Erythroblast (primary cell): ENCODE data around the gene TMEM269.

Experiments
- DNase-seq, 2 experiments: peaks; one replicate each; lab custom pipeline; 2025; lab: John Stamatoyannopoulos, UW
- GATA1 ChIP-seq: IDR thresholded peaks from 2 replicates; pipeline ENCODE4 v1.6.1; 2011; ENCODE audit warnings: low read depth, mild to moderate bottlenecking, control low read depth, low read length, moderate library complexity
- POLR2A ChIP-seq: IDR thresholded peaks from 2 replicates; pipeline ENCODE4 v1.6.1; 2011; ENCODE audit warnings: mild to moderate bottlenecking, low read length

Gene TMEM269

DNA sequence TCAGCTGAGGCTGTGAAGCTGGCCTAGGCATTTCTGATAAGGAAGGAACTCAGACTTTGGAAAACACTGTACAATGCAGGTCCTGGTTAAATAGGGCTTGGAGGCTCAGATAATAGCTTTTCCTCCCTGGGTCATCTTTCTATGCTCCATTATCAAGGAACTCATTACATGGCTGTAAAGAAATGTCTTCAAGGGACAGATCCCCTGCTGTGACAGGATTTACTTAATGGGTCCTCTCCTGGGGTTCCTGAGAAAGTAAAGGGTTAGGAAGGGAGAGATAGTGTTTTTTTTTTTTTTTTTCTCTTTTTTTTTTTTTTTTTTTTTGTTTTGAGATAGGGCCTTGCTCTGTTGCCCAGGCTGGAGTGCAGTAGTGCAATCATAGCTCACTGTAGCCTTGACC, 46.5 kb downstream of the TMEM269 start:
- TF ChIP-seq POLR2A = no peak
- no peak for TF ChIP-seq GATA1
- DNase-seq = no peak

DNA sequence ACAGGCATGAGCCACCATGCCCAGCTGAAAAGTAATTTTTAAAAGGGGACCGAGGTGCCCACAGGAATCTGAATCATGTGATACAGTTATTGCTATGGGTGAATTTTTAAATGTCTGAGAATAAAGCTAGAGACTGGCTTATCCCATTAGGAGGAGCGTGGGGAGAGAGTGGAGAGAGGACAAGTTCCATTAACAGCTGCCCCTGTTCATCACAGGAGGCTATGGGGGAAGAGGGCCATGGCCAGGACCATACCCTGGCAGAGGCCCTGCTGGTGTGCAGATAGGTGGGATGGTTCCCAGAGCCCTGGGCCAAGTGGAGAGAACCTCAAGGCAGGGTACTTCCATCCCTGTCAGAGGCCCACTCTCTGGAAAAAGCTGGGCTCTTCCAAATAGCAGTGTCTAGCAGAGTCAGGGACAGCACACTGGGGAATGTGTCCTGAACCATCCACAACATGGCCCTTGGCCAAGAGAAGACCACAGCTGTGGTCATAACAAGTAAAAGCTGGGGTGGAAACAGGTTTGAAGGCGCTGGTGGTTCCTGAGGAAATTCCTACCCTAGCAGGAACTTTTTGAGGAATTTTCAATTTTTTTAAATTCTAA, 48.0 kb downstream of the TMEM269 start:
- TF ChIP-seq GATA1 (no peak), POLR2A (no peak)
- DNase-seq = no peak

DNA sequence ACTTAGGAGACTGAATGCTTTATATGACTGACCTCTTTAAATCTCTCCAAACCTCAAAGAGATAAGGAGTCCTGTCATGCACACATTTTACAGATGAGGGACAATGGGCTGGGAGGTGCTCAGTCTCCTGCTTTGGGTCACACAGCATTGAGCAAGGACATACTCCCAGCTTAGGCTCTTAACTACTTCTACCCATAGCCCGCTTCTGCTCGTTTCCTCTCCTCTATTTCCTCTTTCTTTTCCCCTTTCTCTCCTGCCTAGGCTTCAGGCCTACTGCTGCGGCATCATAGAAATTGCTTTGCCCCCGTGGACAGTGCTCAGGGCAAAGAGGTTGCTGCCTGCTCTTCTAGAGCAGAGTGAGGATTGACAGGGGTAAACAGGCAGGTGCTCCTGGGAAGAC, 49.2 kb downstream of the TMEM269 start:
- no peak for DNase-seq
- TF ChIP-seq GATA1 (no peak), POLR2A (no peak)

DNA sequence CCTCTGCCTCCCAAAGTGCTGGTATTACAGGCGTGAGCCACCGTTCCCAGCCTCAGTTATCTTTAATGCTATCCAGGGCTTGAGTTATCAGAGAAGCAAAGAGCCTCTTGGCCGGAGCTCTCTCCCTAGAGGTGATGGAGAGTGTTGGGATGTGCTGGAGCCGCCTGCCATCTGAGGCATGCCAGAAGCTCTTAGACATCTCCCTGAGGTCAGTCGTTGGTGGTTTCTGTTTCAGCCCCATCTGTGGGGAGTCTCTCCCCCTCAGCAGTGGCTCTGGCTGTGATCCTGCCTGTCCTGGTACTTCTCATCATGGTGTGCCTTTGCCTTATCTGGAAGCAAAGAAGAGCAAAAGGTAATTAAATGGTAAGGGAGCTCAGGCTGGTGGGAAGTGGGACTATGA, 50.0 kb downstream of the TMEM269 start:
- no peak for DNase-seq
- no peak for TF ChIP-seq GATA1
- no peak for TF ChIP-seq POLR2A

DNA sequence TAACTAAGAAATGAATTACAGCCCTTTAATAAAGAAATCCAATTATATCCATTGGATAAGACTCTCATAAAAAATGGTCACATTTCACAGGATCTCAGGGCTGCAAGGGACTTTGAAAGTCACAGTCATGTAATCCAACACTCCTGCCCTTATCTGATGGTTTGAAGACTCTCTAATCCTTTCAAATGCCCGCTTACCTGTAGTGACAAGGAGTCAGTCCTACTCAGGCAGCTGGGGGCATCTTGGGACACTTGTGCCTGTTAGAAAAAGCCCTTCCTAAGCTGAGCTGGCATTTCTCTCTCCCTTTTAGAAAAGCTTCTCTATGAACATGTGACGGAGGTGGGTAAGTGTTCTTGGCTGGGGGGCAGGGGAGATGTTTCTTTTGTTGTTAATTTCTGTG, 50.6 kb downstream of the TMEM269 start:
- TF ChIP-seq GATA1 (no peak), POLR2A (no peak)
- no peak for DNase-seq

DNA sequence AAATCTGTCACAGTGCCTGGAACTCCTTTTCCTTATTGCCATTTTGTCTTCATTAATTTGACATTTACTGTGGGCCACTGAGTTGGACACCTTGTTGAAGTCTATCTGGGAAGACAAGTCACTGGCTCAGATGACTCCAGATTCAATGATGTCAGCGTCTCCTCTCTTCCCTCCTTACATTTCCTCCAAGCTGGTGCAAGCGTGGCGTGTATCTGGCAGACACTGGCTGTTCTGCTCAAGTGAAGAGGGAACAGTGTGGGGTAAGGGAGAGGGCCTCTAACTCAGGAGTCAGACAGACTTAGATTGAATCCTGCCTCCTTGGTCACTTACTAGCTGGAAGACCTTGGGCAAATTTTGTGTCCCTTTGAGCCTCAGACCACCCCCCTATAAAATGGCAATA, 52.9 kb downstream of the TMEM269 start:
- no peak for DNase-seq
- no peak for TF ChIP-seq POLR2A
- no peak for TF ChIP-seq GATA1

DNA sequence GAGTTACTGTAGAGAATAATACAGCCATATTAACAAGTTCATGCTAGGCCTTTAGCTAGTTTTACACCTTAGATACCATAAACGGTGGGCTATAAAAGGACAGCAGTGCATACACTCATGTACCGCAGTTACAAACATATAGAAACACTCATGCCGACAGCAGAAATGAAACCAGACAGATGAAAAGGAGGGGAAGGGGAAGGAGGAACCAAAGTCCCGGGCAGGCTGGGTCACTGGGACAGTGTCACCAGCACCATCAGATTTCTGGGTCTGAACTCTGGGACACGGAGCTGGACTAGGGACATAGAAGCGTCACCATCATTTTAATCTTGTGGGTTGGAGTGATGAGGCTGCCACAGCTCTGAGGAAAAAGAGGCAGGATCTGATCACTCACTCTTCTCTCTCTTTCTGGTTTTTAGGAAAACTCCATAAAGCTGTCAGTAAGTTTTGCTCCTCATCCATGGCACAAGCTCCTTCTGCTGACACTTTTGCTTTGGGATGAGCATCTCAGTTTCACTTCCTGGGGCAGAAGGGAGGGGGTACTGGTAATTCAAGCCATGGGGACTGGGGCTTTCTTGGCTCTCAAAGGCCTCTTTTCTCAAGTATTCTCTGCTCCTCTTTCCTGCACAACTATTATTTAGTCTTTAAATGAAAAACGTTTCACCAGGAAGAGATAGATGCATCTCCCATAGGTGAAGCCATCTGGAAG, 53.8 kb downstream of the TMEM269 start:
- TF ChIP-seq GATA1 (no peak), POLR2A (no peak)
- DNase-seq = no peak

DNA sequence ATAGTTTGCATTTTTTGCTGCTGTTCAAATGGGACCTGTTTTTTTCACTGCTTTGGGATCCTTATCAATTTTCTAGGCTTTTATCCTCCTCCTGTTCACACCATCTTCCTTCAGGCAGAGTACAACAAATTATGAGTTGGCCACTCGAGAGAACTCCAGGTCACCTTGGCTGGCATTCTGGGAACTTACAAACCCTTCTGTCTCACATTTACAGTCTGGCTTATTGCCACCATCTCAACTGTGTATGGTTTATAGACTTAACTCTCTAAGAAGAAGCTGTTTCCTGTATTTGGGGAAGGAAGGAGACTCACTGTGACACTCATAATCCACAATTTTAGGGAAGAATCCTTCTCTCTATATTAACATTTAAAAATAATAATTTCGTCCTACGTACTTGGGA, 56.2 kb downstream of the TMEM269 start:
- TF ChIP-seq GATA1 (no peak), POLR2A (no peak)
- DNase-seq = no peak

DNA sequence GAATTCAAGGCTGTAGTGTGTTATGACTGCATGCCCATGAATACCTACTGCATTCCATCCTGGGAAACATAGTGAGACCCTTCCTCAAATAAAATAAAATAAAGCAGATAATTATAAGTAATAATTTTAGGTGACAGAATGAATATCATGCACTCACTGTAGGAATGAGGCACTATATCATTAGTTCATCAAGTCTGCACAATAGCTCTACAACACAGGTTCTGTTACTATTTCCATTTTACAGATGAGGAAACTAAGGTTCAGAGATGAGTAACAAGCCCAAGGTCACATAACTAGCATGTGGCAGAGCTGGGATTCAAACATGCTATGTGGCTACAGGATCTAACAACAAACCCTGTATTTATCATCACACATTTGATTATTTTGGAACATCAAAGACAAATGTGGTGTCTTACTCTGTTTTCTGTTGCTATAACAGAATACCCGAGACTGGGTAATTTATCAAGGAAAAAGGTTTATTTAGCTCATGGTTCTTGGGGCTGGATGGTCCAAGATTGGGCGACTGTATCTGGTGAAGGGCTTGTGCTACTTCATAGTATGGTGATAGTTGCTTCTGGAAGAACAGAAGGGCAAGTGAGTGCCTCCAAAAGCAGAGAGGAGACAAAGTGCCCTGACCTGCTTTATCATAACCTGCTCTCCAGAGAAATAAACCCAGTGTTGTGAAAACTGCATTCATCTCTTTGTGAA, 56.8 kb downstream of the TMEM269 start:
- no peak for TF ChIP-seq POLR2A
- no peak for TF ChIP-seq GATA1
- no peak for DNase-seq

DNA sequence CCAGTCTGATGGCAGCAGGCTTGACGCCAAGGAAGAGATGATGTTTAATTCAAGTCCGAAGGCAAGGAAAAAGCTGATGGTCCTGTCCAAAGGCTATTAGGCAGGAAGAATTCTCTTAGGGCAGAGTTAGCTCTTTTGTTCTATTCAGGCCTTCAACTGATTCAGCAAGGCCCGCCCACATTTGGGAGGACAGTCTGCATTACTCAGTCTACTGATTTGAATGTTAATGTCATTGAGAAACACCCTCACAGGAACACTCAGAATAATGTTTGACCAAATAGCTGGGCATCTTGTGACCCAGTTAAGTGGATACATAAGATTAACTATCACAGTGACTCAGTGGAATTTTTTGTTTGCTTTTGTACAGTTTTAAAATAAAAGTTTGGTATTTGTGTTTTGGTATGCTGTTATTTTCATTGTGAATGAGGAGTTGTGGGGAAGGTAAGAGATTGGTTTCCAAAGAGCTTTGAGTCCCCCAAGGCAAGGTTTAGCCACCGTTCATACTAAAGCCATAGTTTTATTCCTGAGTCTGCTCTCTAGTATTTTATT, 59.9 kb downstream of the TMEM269 start:
- DNase-seq = peak in 1 of 2 experiments; percentile 42
- TF ChIP-seq POLR2A (peak; percentile 28), GATA1 (no peak)

DNA sequence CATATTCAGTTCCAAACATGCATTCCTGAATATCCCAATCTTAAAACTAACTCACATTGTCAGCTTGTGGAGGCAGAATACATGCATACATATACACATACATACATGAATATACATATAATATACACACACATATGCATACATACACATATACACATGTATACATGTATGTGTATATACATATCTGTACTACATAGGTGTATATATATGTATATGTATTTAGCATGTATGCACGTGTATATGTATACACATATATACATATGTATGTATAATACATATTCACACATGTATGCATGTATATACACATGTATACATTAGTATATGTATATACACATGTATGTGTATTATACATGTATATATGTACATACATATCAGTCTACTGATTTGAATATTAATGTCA, 60.4 kb downstream of the TMEM269 start:
- TF ChIP-seq GATA1 (no peak), POLR2A (no peak)
- DNase-seq = peak in 1 of 2 experiments; percentile 42

DNA sequence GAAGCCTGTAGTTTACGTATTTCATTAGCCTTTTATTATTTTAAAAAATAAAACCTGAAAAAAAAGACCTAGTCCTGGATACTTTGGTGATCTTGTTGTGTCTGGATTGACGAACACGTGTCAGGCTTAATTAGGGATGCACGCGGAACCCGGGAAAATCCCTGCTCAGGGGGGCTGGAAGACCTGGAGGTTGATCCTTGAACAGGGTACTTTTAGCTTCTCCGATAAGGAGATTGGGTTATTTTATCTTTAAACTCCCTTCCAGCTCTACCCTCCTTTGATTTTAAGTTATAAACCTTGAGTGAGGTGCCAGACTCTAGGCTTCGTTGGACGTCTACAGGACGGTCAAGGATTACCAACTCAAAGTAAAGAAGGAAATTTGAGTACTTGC, 61.1 kb downstream of the TMEM269 start:
- TF ChIP-seq GATA1 (no peak), POLR2A (no peak)
- DNase-seq = no peak

DNA sequence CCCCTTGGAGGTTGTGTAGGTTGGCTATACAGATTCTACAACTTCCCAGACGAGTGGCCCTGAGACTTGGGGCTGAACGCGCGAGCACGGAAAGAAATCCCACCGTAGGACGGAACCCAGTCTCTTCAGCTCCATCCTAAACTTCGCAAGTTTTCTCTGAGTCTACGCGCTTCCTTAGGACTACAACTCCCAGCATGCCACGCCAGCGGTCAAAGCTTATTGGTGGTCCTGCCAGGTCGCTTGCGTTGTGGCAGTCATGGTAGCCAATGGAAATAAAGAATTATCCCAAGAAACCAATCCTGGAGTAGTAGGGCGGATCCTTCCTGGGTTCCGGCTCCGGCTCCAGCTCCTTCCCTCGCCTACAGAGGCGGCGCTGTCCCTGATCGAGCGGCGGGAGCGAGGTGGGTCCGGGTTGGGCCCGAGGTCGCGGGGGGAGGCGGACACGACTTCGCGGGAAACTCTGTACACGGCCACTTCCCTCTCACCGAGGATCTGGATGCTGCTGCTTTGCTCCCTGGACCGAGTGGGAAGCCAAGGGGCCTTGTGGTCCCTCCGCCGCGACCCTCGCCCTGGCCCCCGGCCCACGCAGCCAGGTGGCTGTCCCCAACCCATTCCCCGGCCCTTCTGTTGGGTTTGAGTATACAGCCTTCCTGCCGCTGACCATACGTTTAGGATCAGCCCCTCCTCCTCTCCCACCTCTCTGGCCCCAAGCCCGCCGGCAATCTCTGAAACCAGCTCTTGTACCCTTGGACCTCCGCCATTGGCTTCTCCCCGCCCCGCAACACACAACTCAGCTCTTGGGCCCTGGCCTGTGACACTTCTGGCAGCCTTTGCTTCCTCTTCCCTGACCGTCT, 61.7 kb downstream of the TMEM269 start, which contains the start of gene ZNF691:
Gene ZNF691, plus strand, starts transcription at position 357 of the 854 bp plus-strand sequence. CDS start 3,046 bp downstream, outside the sequence.
- peak; percentile 95 to 96 for DNase-seq
- TF ChIP-seq POLR2A = peak; percentile 47
- no peak for TF ChIP-seq GATA1
